Breast epithelium (tissue), 4 donors: Measurements from ENCODE around the gene FSTL4. TPM values are rescaled to one million over a fixed set of nuclear protein-coding genes. Genes with fewer than 3 reads are reported as not detected.

Source experiments
- DNase-seq, 2 donors: peaks; one replicate each; pipeline ENCODE4 v3.0.0-alpha.2; 2019; ENCODE audit warnings: low spot score in 2 of 2
- H3K27ac ChIP-seq, 2 donors: fragments of 200-600 bp; sonication (generic) in 1 of 2; one replicate each; pipeline ENCODE4 v1.5.1; 2016 to 2019; ENCODE audit warnings: mild to moderate bottlenecking in 1 of 2
- H3K27me3 ChIP-seq, 2 donors: fragments of 200-600 bp; sonication (generic) in 1 of 2; one replicate each; pipeline versions ENCODE4 v1.5.1 to v1.6.0; 2017 to 2019; ENCODE audit warnings: control low read depth in 1 of 2, mild to moderate bottlenecking in 1 of 2
- H3K36me3 ChIP-seq: fragments of 200-600 bp; one replicate; pipeline ENCODE4 v1.5.1; 2019
- H3K4me1 ChIP-seq, 2 donors: fragments of 200-600 bp; sonication (generic); one replicate each; pipeline ENCODE4 v1.5.1; 2016 to 2019; ENCODE audit warnings: control low read depth in 1 of 2
- H3K4me3 ChIP-seq, 3 donors: fragments of 200-600 bp; sonication (generic); 1 replicate in 2 of 3; 2 replicates in 1 of 3; pipeline ENCODE4 v1.5.1; 2016 to 2019; ENCODE audit warnings: mild to moderate bottlenecking in 3 of 3, moderate library complexity in 2 of 3
- H3K9me3 ChIP-seq, 2 donors: fragments of 200-600 bp; sonication (generic) in 1 of 2; one replicate each; pipeline ENCODE4 v1.5.1; 2016 to 2019; ENCODE audit warnings: control low read depth in 1 of 2
- POLR2A ChIP-seq: fragments of 450-650 bp; IDR thresholded peaks from one replicate; pipeline ENCODE4 v1.6.1; 2016; ENCODE audit warnings: antibody characterized with exemption, mild to moderate bottlenecking, moderate library complexity
- POLR2AphosphoS5 ChIP-seq, 3 donors: sonication (generic); formaldehyde crosslinking; IDR thresholded peaks; one replicate each; pipeline ENCODE4 v1.6.1; 2017; ENCODE audit warnings: antibody characterized with exemption in 3 of 3
- intact Hi-C: fragments of 100-400 bp; cut with DNase I; formaldehyde crosslinking; loops from one replicate; pipeline ENCODE4 v1.15.1; 2023; ENCODE audit warnings: low total_unique reads
- total RNA-seq, 3 donors: library from RNA; depleted of rRNA; stranded (reverse); fragments of >200 nt; gene quantifications; one replicate each; pipeline ENCODE4 v1.1.0, GENCODE V29; 2016
- TF ChIP-seq, protein P1 (sequence below), 3 donors: fragments of 450-650 bp; IDR thresholded peaks; one replicate each; pipeline ENCODE4 v1.5.1; 2016 to 2017; ENCODE audit warnings: antibody characterized with exemption in 3 of 3, mild to moderate bottlenecking in 3 of 3, moderate library complexity in 3 of 3

Gene FSTL4
- under 1 TPM; 0.16 to 0.98 (median 0.88) TPM for total RNA-seq

DNA sequence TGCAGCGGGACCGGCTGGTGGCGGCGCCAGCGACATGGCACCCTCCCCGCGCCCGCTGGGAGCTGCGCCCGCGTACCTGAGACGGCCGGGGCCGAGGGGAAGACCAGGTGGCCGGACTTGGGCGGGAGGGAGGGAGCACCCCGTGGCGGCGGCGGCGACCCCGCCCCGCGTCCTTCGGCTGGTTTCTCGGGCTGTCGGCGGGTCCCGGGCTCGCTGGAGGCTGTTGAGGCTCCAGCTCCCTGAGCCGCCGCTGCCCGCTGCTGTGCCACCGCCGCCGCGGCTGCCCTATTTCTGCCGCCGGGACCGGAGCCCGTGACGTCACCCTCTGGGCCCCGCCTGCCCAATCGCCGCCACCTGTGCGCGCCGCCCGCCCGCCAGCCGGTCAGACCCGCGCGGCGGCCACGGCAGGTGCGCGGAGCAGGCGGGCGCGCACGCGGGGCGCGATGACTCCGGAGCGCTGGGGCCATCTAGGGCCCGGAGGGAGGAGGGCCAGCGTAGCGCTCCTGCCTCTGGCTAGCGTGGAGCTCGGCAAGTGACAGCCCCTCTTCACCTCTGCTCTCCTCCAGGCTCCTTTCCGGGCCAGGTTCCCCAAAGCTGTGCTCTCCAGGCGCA is at the start of gene FSTL4:
Gene FSTL4, minus strand, starts transcription at position 293 of the 612 bp plus-strand sequence.
- no peaks in the 10 kb centered on the region for H3K36me3 ChIP-seq
- intact Hi-C loops = no loop called here
- TF ChIP-seq POLR2A (no peak), POLR2AphosphoS5 (IDR thresholded peaks at IDR 0.05) (no peak)
- peak within 1 kb of the TSS; percentile 22 to 64 (median 52) for H3K4me3 ChIP-seq
- peak in 1 of 2 donors; percentile 71 for DNase-seq
- H3K9me3 ChIP-seq = no peaks in the 10 kb centered on the region
- peaks cover 0 to 55% of the 10 kb centered on the region in 2 donors for H3K27me3 ChIP-seq
- peaks cover 0 to 10% of the 10 kb centered on the region in 2 donors for H3K4me1 ChIP-seq
- H3K27ac ChIP-seq = no peak within 1 kb of the TSS

DNA sequence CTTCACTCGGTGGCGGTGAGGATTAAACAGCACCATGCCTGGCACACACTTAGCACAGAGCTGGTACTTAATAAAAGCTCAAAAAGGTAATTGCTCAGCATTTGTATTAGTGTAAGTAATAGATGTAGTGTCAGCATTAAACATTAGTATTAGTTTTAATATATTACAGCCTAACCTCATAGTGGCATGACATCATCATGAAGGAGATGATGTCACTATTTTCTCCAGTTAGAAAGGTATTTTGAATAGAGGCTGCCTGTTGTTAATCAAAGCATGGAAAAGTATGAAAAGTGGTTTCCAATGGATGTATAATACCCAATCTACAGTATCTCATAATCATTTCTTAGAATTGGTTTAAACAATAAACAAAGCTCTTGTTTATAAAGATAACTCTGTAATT is 49.0 kb upstream of the FSTL4 start:
- Histone ChIP-seq H3K27me3 (no peaks in the 10 kb centered on the region), H3K4me3 (no peak overlapping the region), H3K36me3 (no peaks in the 10 kb centered on the region), H3K27ac (no peak overlapping the region), H3K4me1 (no peaks in the 10 kb centered on the region), H3K9me3 (no peaks in the 10 kb centered on the region)
- TF ChIP-seq POLR2A (no peak), POLR2AphosphoS5 (IDR thresholded peaks at IDR 0.05) (no peak)
- TF ChIP-seq, protein P1, sequence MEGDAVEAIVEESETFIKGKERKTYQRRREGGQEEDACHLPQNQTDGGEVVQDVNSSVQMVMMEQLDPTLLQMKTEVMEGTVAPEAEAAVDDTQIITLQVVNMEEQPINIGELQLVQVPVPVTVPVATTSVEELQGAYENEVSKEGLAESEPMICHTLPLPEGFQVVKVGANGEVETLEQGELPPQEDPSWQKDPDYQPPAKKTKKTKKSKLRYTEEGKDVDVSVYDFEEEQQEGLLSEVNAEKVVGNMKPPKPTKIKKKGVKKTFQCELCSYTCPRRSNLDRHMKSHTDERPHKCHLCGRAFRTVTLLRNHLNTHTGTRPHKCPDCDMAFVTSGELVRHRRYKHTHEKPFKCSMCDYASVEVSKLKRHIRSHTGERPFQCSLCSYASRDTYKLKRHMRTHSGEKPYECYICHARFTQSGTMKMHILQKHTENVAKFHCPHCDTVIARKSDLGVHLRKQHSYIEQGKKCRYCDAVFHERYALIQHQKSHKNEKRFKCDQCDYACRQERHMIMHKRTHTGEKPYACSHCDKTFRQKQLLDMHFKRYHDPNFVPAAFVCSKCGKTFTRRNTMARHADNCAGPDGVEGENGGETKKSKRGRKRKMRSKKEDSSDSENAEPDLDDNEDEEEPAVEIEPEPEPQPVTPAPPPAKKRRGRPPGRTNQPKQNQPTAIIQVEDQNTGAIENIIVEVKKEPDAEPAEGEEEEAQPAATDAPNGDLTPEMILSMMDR (IDR thresholded peaks at IDR 0.05) = no peak
- DNase-seq = no peak
- intact Hi-C loops = no loop called here

DNA sequence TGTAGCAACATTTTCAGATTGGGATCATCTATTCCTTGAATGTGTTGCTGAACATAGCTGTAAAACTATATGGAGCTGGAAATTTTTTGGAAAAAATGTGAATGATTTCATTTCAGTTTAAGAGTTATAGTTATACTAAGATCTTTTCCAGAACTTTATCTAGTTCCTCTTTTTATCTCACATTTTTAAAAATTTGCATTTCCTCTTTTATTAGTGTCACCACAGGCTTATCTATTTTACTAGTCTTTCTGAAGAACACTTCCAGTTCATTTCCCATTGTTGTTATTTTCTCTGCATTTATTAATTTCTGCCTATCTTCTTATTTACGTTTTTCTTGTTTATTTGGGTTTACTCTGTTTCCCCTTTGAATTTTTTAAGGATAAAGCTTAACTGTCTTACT is 46.0 kb upstream of the FSTL4 start:
- no peaks in the 10 kb centered on the region for H3K4me1 ChIP-seq

DNA sequence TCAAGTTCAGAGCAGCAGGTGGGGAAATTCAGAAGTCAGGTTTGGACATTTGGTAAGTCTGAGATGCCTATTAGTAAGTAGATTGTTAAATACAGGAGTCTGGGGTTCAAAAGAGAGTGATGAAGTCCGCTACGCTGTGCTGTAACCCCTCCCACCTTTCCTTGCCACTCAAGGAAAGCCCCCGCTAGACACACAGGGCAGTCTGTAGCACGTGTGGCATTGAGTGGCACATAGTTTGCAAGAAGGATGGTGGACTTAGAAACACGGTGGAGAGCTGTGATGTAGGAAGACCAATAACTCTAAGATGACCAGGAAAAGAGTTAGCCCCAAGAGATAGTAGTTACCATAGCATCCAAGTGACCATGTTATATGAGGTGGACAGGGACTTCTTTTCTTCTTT is 44.7 kb upstream of the FSTL4 start:
- Histone ChIP-seq H3K36me3 (no peaks in the 10 kb centered on the region), H3K4me1 (no peaks in the 10 kb centered on the region), H3K9me3 (no peaks in the 10 kb centered on the region), H3K27ac (no peak overlapping the region), H3K4me3 (no peak overlapping the region), H3K27me3 (no peaks in the 10 kb centered on the region)
- no peak for DNase-seq
- TF ChIP-seq, protein P1 (IDR thresholded peaks at IDR 0.05) = no peak
- TF ChIP-seq POLR2A = no peak
- TF ChIP-seq POLR2AphosphoS5 (IDR thresholded peaks at IDR 0.05) = no peak
- intact Hi-C loops = no loop called here

More for the DNA sequence above, 46.0 kb upstream of the FSTL4 start:
- Histone ChIP-seq H3K27ac (no peak overlapping the region), H3K36me3 (no peaks in the 10 kb centered on the region), H3K9me3 (no peaks in the 10 kb centered on the region), H3K4me3 (no peak overlapping the region), H3K27me3 (no peaks in the 10 kb centered on the region)
- TF ChIP-seq POLR2A (no peak), POLR2AphosphoS5 (IDR thresholded peaks at IDR 0.05) (no peak)
- TF ChIP-seq, protein P1 (IDR thresholded peaks at IDR 0.05) = no peak
- no peak for DNase-seq
- intact Hi-C loops = no loop called here

DNA sequence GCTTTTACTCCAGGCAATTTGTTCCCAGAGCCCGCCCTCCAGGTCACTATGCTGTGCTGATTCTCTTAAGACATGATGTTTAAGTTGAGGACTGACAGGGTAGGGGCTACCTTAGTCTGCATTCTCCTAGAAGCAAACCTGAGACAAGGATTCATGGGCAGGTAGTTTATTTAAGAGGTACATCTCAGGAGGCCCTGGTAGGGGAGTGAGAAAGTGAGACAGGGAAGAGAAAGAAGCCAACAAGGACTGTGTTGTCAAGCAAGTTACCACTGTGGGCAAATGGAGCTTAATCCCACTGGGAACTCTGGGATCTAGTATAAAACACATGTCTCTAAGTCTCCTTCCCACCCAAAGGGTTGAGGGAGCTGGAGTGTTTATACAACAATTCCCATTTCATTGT is 43.6 kb upstream of the FSTL4 start:
- Histone ChIP-seq H3K4me1 (no peaks in the 10 kb centered on the region), H3K4me3 (no peak overlapping the region), H3K27ac (no peak overlapping the region), H3K36me3 (no peaks in the 10 kb centered on the region), H3K27me3 (no peaks in the 10 kb centered on the region), H3K9me3 (peaks cover 0 to 4% of the 10 kb centered on the region in 2 donors)
- DNase-seq = no peak
- intact Hi-C loops = no loop called here
- TF ChIP-seq, protein P1 (IDR thresholded peaks at IDR 0.05) = no peak

DNA sequence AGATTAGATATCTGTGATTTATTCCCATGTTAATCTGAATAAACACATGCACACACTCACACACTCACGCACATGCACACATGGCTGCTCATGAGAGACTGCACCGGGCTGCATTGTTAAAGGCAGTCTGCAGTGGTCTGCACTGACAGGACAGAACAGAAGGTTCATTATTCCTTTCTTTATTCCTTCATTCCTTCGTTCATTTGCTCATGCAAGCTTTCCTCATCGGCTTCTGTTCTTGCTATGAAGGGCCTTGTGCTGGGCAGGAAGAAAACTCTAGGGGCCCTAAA is 41.4 kb upstream of the FSTL4 start:
- intact Hi-C loops = no loop called here
- Histone ChIP-seq H3K27ac (no peak overlapping the region), H3K36me3 (no peaks in the 10 kb centered on the region), H3K4me1 (no peaks in the 10 kb centered on the region), H3K9me3 (peaks cover 0 to 7% of the 10 kb centered on the region in 2 donors), H3K4me3 (no peak overlapping the region), H3K27me3 (no peaks in the 10 kb centered on the region)
- no peak for TF ChIP-seq POLR2AphosphoS5 (IDR thresholded peaks at IDR 0.05)
- TF ChIP-seq, protein P1 (IDR thresholded peaks at IDR 0.05) = no peak
- TF ChIP-seq POLR2A = no peak
- no peak for DNase-seq
